Hepatocyte (in vitro differentiated cells): ENCODE measurements around the gene TXNDC15.

Source experiments
- CTCF ChIP-seq: fragments of 200-600 bp; sonication (generic); IDR thresholded peaks from 2 replicates; pipeline ENCODE4 v1.5.1; 2016; ENCODE audit warnings: antibody characterized with exemption, mild to moderate bottlenecking; ENCODE audit not compliant: poor library complexity
- EZH2phosphoT487 ChIP-seq: fragments of 200-600 bp; sonication (generic); IDR thresholded peaks from one replicate; pipeline ENCODE4 v1.6.1; 2018; ENCODE audit warnings: antibody characterized with exemption, mild to moderate bottlenecking, low read depth, moderate library complexity; ENCODE audit not compliant: unreplicated experiment, severe bottlenecking

- TF ChIP-seq CTCF (no peak), EZH2phosphoT487 (no peak)
Measured at GRCh38 chr5:134893748-134894505, 19.8 kb downstream of the TXNDC15 start.
